ENCODE measurements around the gene SLC26A11.

DNA sequence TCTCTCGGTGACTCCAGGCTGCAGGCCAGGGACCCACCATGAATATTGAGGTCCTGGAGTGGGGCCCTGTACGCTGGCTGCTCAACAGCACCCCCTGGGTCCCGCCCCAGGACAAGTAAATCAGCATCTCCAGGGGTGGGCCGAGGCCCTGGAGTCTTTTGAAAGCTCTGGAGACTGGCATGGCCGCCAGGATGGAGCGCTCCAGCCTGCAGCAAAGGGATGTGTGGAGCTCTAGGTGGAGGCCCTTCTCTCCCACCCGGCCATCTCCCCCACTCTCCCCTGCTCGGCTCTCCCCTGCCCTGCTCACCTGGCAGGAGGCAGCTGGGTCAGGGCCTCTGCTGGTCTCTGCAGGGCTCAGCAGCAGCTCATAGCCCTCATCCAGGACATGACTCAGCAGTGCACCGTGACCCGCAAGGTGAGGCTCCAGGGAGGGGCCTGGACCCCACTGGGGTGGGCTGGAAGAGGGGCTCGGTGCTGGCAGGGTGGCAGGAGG, 16.7 kb upstream of the SLC26A11 start:
- no peak for TF ChIP-seq EZH2 (IDR thresholded peaks at IDR 0.05; ENCODE audit: low read length, missing control alignments)
- TF ChIP-seq, protein P1, sequence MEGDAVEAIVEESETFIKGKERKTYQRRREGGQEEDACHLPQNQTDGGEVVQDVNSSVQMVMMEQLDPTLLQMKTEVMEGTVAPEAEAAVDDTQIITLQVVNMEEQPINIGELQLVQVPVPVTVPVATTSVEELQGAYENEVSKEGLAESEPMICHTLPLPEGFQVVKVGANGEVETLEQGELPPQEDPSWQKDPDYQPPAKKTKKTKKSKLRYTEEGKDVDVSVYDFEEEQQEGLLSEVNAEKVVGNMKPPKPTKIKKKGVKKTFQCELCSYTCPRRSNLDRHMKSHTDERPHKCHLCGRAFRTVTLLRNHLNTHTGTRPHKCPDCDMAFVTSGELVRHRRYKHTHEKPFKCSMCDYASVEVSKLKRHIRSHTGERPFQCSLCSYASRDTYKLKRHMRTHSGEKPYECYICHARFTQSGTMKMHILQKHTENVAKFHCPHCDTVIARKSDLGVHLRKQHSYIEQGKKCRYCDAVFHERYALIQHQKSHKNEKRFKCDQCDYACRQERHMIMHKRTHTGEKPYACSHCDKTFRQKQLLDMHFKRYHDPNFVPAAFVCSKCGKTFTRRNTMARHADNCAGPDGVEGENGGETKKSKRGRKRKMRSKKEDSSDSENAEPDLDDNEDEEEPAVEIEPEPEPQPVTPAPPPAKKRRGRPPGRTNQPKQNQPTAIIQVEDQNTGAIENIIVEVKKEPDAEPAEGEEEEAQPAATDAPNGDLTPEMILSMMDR (conservative IDR thresholded peaks at IDR 0.05 in 1 of 2, IDR thresholded peaks at IDR 0.05 in 1 of 2; ENCODE audit: low read depth in 1 of 2, low read length in 2 of 2) = no peak
